NCI-H345 treated with DMSO at 0.1 percent for 48 hours (cell line): ENCODE results near the gene ATRN.

Experiments
- DNase-seq: peaks from one replicate; lab custom pipeline; 2025; ENCODE audit not compliant: unreplicated experiment; lab: John Stamatoyannopoulos, UW

Gene ATRN

GRCh38 chr20:3672547-3673171 lies 201.8 kb downstream of the ATRN start:
- DNase-seq = no peak

- no peak for DNase-seq
Observed at GRCh38 chr20:3673221-3674070, 202.6 kb downstream of the ATRN start.

- no peak for DNase-seq
Observed at GRCh38 chr20:3674447-3674846, 203.6 kb downstream of the ATRN start.

GRCh38 chr20:3674995-3675900 lies 204.4 kb downstream of the ATRN start:
- DNase-seq = no peak

GRCh38 chr20:3677733-3678132 lies 206.9 kb downstream of the ATRN start:
- no peak for DNase-seq

- DNase-seq = no peak
Observed at GRCh38 chr20:3678198-3678597, 207.4 kb downstream of the ATRN start.

- no peak for DNase-seq
Observed at GRCh38 chr20:3678856-3679720, 208.3 kb downstream of the ATRN start.

GRCh38 chr20:3679749-3680700 lies 209.2 kb downstream of the ATRN start:
- DNase-seq = no peak

- DNase-seq = no peak
Observed at GRCh38 chr20:3680701-3681351, 210.0 kb downstream of the ATRN start.

- DNase-seq = no peak
Observed at GRCh38 chr20:3681352-3681930, 210.6 kb downstream of the ATRN start.

- DNase-seq = no peak
Observed at GRCh38 chr20:3681931-3682781, 211.3 kb downstream of the ATRN start, which contains the start of gene ADAM33. ADAM33 (minus strand) TSS chr20:3682010; CDS start chr20:3682004, 6 bp downstream.

GRCh38 chr20:3685341-3685740 lies 214.5 kb downstream of the ATRN start:
- DNase-seq = no peak

GRCh38 chr20:3686421-3686820 lies 215.6 kb downstream of the ATRN start:
- DNase-seq = no peak

GRCh38 chr20:3686867-3687321 lies 216.1 kb downstream of the ATRN start:
- no peak for DNase-seq

- DNase-seq = no peak
Observed at GRCh38 chr20:3687655-3688054, 216.8 kb downstream of the ATRN start.

GRCh38 chr20:3689978-3690377 lies 219.2 kb downstream of the ATRN start:
- no peak for DNase-seq

GRCh38 chr20:3690413-3690812 lies 219.6 kb downstream of the ATRN start:
- DNase-seq = no peak
